HG03103 (cell line): ENCODE results near the gene EPB41.

Experiments used
- ATAC-seq: cut with Tn5 transposase; IDR thresholded peaks from one replicate; pipeline ENCODE4 v1.9.1; 2021; ENCODE audit warnings: low read depth; ENCODE audit not compliant: unreplicated experiment

EPB41 gene

GRCh38 chr1:28890435-28890834, 23.9 kb upstream of the EPB41 start:
- no peak for ATAC-seq

GRCh38 chr1:28890836-28891235, 23.5 kb upstream of the EPB41 start:
- ATAC-seq: no peak

- no peak for ATAC-seq
These were observed 23.1 kb upstream of the EPB41 start for GRCh38 chr1:28891256-28891655.

- no peak for ATAC-seq
These were observed 20.8 kb upstream of the EPB41 start for GRCh38 chr1:28893403-28894102.

- no peak for ATAC-seq
These were observed 19.6 kb upstream of the EPB41 start for GRCh38 chr1:28894785-28895184.

- ATAC-seq: no peak
These were observed 18.3 kb upstream of the EPB41 start for GRCh38 chr1:28895896-28896608.

GRCh38 chr1:28896609-28896986, 17.8 kb upstream of the EPB41 start:
- no peak for ATAC-seq

DNA sequence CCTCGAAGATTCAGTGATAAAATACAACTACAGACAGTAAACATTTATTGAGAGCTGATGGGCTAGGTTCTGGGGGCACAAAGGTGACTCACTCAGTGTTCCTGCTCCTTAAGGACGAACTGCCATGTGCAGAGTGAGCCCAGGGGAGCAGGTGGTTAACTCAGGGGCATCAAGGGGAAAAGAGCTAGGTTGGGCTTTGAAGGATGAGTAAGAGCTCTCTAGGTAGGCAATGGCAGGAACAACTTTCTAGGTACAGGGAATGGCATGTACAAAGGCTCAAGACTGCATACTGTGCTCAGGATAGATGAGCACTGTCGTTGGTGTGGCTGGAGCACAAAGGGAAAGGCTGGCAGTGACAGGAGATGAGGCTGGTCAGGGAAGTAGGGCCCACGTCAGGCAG, 16.6 kb upstream of the EPB41 start:
- ATAC-seq: no peak

DNA sequence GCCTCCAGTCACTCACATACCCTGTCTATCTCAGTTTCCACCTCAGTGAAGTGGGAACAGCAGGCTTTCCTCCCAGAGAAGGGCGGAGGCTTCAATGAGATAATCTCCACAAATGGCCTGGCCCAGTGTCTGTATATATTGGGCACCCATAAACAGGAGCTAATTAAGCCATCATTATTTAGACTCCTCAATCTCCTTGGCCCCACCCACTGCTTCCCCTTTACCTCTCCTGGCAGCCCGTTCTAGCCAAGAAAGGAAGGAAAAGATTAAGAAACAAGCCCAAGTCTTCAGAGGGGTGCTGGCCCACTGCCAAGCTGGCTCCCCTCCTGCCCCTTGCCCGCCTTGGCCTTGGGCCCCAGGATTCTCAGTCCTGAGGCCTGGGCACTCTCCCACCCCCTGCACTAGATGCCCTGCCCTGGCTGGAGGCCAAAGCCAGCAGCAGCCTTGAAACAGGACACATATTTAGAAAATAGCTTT, 15.9 kb upstream of the EPB41 start:
- ATAC-seq: no peak

DNA sequence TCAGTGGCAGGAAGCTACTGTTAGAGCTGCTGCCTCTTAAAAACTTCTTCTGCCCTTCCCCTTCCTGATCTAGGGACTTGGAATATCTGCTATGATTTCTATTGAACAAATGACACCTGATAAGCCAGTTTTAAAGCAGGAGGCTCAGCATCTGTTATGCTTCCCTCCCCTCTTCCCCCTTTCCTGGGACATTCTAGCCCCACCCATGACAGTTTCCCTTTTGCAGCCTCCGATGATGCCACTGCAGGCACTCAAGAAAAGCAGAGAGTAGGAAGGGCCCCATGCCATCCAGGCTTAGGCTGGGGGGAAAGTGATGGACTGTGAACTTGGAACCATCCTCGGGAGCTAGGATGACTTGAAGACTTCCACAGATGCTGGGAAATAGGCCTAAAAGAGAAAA, 15.1 kb upstream of the EPB41 start:
- no peak for ATAC-seq

GRCh38 chr1:28900562-28900961, 13.8 kb upstream of the EPB41 start:
- ATAC-seq: no peak

GRCh38 chr1:28902738-28903137, 11.6 kb upstream of the EPB41 start:
- no peak for ATAC-seq

- no peak for ATAC-seq
These were observed 8.3 kb upstream of the EPB41 start for GRCh38 chr1:28905921-28906666.

DNA sequence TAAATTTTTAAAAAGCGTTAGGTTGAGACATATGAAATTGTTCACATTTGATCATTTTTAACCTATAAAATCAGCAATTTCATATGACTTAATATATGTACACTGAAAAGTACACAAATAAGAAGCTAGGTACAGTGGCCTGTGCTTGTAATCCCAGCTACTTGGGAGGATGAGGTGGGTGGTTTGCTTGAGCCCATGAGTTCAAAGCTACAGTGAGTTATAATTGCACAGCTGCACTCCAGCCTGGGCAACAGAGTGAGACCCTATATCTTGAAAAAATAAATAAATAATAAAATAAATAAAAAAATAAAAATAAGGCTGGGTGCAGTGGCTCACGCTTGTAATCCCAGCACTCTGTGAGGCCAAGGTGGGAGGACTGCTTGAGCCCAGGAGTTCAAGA, 5.2 kb upstream of the EPB41 start:
- no peak for ATAC-seq

GRCh38 chr1:28910379-28911115, 3.8 kb upstream of the EPB41 start:
- no peak for ATAC-seq

- ATAC-seq: no peak
These were observed 562 bp upstream of the EPB41 start for GRCh38 chr1:28913786-28914227.

DNA sequence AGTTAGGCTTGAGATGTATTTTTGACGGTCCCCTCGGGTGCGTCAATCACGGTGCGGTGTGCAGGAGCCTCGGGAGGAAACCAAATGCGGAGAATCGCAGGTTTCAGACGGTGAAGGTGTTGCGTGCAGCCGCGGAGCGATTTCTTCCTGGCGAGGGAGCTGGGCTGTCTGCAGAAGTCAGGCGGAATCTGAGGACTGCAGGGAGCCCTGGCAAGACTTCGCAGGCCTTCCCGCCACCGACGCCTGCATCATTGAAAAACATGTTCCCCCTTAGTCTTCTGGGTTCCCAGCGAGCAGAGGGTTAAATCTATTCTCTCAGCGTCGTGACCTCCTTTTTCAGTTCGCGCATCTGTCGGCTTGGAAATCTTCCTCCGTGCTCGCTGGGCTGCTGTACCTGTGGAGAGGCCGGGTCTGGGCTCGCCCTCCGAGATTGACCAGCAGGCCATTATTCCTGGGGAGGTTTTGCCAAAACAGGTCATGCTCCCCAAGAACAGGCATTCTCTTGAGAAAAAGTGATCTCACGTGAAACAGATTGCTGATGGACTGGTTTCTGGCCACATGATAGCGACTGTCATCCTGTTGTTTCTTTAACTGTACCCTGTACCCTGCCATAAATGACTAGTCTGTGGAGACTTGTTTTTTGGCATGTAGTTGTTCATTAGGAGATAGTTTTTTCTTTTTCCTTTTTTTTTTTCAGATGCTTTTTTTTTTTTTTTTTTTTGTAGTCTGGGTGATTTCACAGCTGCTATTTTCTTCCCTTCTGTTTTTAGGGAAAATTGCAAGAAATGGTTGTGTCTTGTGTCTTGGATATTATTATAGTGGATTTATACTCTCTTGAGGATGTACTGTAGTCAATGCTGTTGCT, 894 bp downstream of the EPB41 start:
- no peak for ATAC-seq

DNA sequence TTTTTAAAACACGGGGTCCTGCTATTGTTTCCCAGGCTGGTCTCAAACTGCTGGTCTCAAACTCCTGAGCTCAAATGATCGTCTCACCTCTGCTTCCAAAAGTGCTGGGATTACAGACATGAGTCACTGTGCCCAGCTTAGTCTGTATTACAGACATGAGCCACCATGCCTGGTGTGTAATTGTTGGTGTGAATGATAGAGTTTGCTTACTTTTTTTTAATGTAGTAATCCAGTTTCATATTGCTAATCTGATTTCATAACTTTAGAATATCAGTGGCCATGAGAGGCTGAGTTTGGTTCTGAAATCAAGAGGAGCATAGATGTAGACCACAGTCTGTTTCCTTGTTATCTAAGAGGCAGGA, 3.4 kb downstream of the EPB41 start:
- ATAC-seq: no peak

GRCh38 chr1:28921286-28921869, 7.0 kb downstream of the EPB41 start:
- no peak for ATAC-seq
